HepG2 (cell line): Measurements from ENCODE around the gene GATD1. TPM values are rescaled to one million over a fixed set of nuclear protein-coding genes. Genes with fewer than 3 reads are reported as not detected.

Experiments used
- AGO1 ChIP-seq: fragments of 200-400 bp; formaldehyde crosslinking; IDR thresholded peaks from 2 replicates; pipeline ENCODE4 v1.6.1; 2017; ENCODE audit warnings: mild to moderate bottlenecking, low read depth, low read length, moderate library complexity; ENCODE audit not compliant: poor library complexity, severe bottlenecking
- AGO2 ChIP-seq: fragments of 200-400 bp; formaldehyde crosslinking; optimal IDR thresholded peaks from 2 replicates; pipeline ENCODE3; 2017; ENCODE audit warnings: mild to moderate bottlenecking, low read depth, low read length, moderate library complexity
- CBFB ChIP-seq: sonication (generic); formaldehyde crosslinking; IDR thresholded peaks from 2 replicates; pipeline ENCODE4 v1.4.0; 2020; ENCODE audit warnings: missing genetic modification reagents
- HNF1B ChIP-seq: sonication (generic); formaldehyde crosslinking; IDR thresholded peaks from 2 replicates; pipeline ENCODE4 v1.5.1; 2020; ENCODE audit warnings: mild to moderate bottlenecking, moderate library complexity, missing genetic modification reagents
- IKZF4 ChIP-seq: sonication (generic); formaldehyde crosslinking; IDR thresholded peaks from 2 replicates; pipeline ENCODE4 v1.5.1; 2020; ENCODE audit warnings: borderline replicate concordance, mild to moderate bottlenecking, low read depth, missing genetic modification reagents; ENCODE audit errors: not compliant biosample characterization
- KDM3A ChIP-seq: IDR thresholded peaks from 2 replicates; pipeline ENCODE4 v1.6.1; 2018; ENCODE audit warnings: low read depth, missing compliant biosample characterization
- SMAD9 ChIP-seq: sonication (generic); formaldehyde crosslinking; IDR thresholded peaks from 2 replicates; pipeline ENCODE4 v1.5.1; 2020; ENCODE audit warnings: mild to moderate bottlenecking, missing genetic modification reagents
- TBX2 ChIP-seq: sonication (generic); formaldehyde crosslinking; IDR thresholded peaks from 2 replicates; pipeline ENCODE4 v1.5.0; 2020; ENCODE audit warnings: missing genetic modification reagents, mild to moderate bottlenecking, borderline replicate concordance
- UBTF ChIP-seq: sonication (generic); formaldehyde crosslinking; IDR thresholded peaks from 2 replicates; pipeline ENCODE4 v1.4.0; 2020; ENCODE audit warnings: mild to moderate bottlenecking, missing genetic modification reagents
- ZFY ChIP-seq: sonication (generic); formaldehyde crosslinking; IDR thresholded peaks from 2 replicates; pipeline ENCODE4 v1.4.0; 2020; ENCODE audit warnings: missing genetic modification reagents
- ZNF274 ChIP-seq: sonication (generic); formaldehyde crosslinking; IDR thresholded peaks from 2 replicates; pipeline ENCODE4 v1.5.1; 2020; ENCODE audit warnings: mild to moderate bottlenecking, missing genetic modification reagents
- ZNF510 ChIP-seq: sonication (generic); formaldehyde crosslinking; IDR thresholded peaks from 2 replicates; pipeline ENCODE4 v1.4.0; 2020; ENCODE audit warnings: low read depth, mild to moderate bottlenecking, missing genetic modification reagents
- ZNF746 ChIP-seq: sonication (generic); formaldehyde crosslinking; IDR thresholded peaks from 2 replicates; pipeline ENCODE4 v1.8.0; 2022; ENCODE audit warnings: mild to moderate bottlenecking, missing genetic modification reagents
- ZNF772 ChIP-seq: sonication (generic); formaldehyde crosslinking; IDR thresholded peaks from 2 replicates; pipeline ENCODE4 v1.5.0; 2020; ENCODE audit warnings: mild to moderate bottlenecking, missing genetic modification reagents
- polyA plus RNA-seq, 8 experiments: library from polyadenylated mRNA; depleted of rRNA in 3 of 8; stranded (reverse) in 7 of 8; unstranded in 1 of 8; fragments of >200 nt; fragmentation: Illumina TruSeq in 4 of 8; extraction: Trizol in 4 of 8; gene quantifications; 2 replicates each; pipeline versions ENCODE4 v1.2.1 to v1.2.3, GENCODE V29; 2011 to 2016; ENCODE audit warnings: low read depth in 4 of 8, missing spikeins in 1 of 8, mixed read lengths in 1 of 8; ENCODE audit not compliant: insufficient read depth in 1 of 8
- total RNA-seq, 5 experiments: library from RNA; depleted of rRNA; stranded (reverse); fragments of >200 nt; fragmentation: Illumina TruSeq; extraction: Trizol; gene quantifications; 2 replicates each; pipeline ENCODE4 v1.2.3, GENCODE V29; 2016; ENCODE audit warnings: low read depth in 1 of 5

The GATD1 gene
- total and polyA plus RNA-seq, 2 of the 13 experiments (the other 11 are each of a cell fraction or from before 2014, with no cell fraction given): 31.3 to 60.5 TPM

- TF ChIP-seq CBFB (0 out of 2 replicates have a peak, but pooled peaks have one; percentile 26), UBTF (peak; percentile 44; the same call in 1 of the 2 replicates), ZNF772 (CRISPR knock-in tag) (peak; percentile 12; the same call in 1 of the 2 replicates), HNF1B (peak; percentile 62; the same call in 1 of the 2 replicates), ZNF746 (0 out of 2 replicates have a peak, but pooled peaks have one; percentile 35), TBX2 (CRISPR knock-in tag) (0 out of 2 replicates have a peak, but pooled peaks have one; percentile 18), AGO2 (peak; percentile 68), ZNF510 (CRISPR knock-in tag) (0 out of 2 replicates have a peak, but pooled peaks have one; percentile 30), ZFY (CRISPR knock-in tag) (0 out of 2 replicates have a peak, but pooled peaks have one; percentile 15), ZNF274 (CRISPR knock-in tag) (0 out of 2 replicates have a peak, but pooled peaks have one; percentile 12), SMAD9 (CRISPR knock-in tag) (no peak), KDM3A (CRISPR knock-in tag) (0 out of 2 replicates have a peak, but pooled peaks have one; percentile 11), AGO1 (peak; percentile 74), IKZF4 (CRISPR knock-in tag) (peak; percentile 22)
Observed at GRCh38 chr11:803770-804598, 26.7 kb upstream of the GATD1 start (continued).
